ENCODE data around the gene PHEX. TPM values are rescaled to one million over a fixed set of nuclear protein-coding genes. Genes with fewer than 3 reads are reported as not detected.
A peak's percentile ranks its signal among the peaks of the same experiment; 100 is the strongest.

Gene PHEX
- total RNA-seq, 1 experiment from 2014 or later: 0.30 TPM

- in situ Hi-C loops (cut with HindIII; ENCODE audit: low pct_unique_long_range_greater_than_20kb, low sequenced_read_pairs): no loop called here
- no peak for DNase-seq (ENCODE audit: low read depth)
These were observed 96.8 kb downstream of the PHEX start for GRCh38 chrX:22128961-22129360.

- in situ Hi-C loops (cut with HindIII; ENCODE audit: low pct_unique_long_range_greater_than_20kb, low sequenced_read_pairs): no loop called here
- peak; percentile 78 for DNase-seq (ENCODE audit: low read depth)
These were observed 102.6 kb downstream of the PHEX start for GRCh38 chrX:22134681-22135080.

- in situ Hi-C loops (cut with HindIII; ENCODE audit: low pct_unique_long_range_greater_than_20kb, low sequenced_read_pairs): no loop called here
- peak; percentile 69 for DNase-seq (ENCODE audit: low read depth)
These were observed 103.1 kb downstream of the PHEX start for GRCh38 chrX:22135171-22135711.

- in situ Hi-C loops (cut with HindIII; ENCODE audit: low pct_unique_long_range_greater_than_20kb, low sequenced_read_pairs): no loop called here
- DNase-seq (ENCODE audit: low read depth): peak; percentile 90
These were observed 104.0 kb downstream of the PHEX start for GRCh38 chrX:22135994-22136684.

GRCh38 chrX:22136711-22137110 is 104.6 kb downstream of the PHEX start:
- in situ Hi-C loops (cut with HindIII; ENCODE audit: low pct_unique_long_range_greater_than_20kb, low sequenced_read_pairs): no loop called here
- DNase-seq (ENCODE audit: low read depth): no peak

DNA sequence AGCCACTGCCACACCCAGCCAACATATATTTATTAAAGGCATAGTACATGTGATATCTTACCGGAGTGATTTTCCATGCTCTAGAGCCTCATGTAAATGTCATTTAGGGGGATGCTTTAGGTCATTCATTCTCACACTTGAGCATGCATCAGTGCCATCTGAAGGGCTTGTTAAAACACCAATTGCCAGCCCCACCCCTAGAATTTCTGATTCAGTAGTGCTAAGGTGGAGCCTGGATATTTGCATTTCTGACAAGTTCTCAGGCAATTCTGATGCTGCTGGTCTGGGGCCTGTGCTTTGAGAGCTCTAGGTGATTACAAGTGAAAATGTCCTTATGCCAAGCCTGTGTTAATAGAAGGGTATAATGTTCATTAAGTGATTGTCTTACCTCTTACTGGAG is 107.7 kb downstream of the PHEX start:
- no peak for DNase-seq (ENCODE audit: low read depth)
- in situ Hi-C loops (cut with HindIII; ENCODE audit: low pct_unique_long_range_greater_than_20kb, low sequenced_read_pairs): no loop called here

DNA sequence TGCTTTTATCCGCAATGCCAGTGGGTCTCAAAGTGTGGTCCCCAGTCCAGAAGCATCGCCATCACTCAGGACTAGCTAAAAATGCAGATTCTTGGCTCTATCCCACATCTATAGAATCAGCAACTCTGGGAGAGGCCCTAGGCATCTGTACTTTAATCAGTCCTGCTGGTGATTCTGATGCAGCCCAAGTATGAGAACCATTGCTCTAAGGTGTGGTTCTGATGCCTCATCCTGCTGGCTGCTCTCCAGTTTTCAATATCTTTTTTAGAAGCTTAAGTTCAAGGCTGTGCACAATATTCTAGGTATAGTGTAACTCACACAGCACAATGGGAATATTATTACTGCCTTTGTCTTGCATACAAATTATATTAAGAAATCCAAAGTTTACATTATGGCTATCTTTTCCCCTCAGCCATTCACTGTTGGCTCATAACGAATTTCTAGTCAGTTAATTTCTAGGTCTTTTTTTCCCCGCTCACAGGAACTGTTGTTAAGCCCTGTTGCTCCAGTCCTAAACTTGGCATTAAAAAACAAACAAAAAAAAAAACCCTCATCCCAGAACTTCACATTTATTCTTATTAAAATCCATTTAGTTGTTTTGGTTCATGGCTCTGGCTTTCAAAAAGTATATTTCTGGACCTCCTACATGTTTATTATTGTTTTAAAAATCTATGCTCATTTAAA is 109.1 kb downstream of the PHEX start:
- in situ Hi-C loops (cut with HindIII; ENCODE audit: low pct_unique_long_range_greater_than_20kb, low sequenced_read_pairs): no loop called here
- no peak for DNase-seq (ENCODE audit: low read depth)

GRCh38 chrX:22147214-22147613 is 115.1 kb downstream of the PHEX start:
- in situ Hi-C loops (cut with HindIII; ENCODE audit: low pct_unique_long_range_greater_than_20kb, low sequenced_read_pairs): no loop called here
- no peak for DNase-seq (ENCODE audit: low read depth)

DNA sequence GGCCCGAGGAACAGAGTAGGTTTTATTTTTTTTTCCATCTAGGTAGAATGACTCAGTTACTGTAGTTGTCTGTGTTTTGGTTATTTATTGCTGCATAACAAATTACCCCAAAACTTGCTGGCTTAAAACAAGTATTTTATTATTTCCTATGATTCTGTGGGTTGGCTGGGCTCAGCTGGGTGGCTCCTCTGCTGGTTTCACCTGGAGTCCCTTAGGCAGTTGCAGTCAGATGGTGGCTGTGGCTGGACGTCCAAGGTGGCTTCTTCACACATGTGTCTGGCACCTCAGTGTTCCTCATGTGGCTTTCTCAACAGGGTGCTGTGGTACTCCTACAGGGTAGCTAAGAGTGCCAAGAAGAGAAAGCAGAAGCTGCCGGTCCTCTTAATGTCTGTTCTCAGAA is 115.8 kb downstream of the PHEX start:
- no peak for DNase-seq (ENCODE audit: low read depth)
- in situ Hi-C loops (cut with HindIII; ENCODE audit: low pct_unique_long_range_greater_than_20kb, low sequenced_read_pairs): no loop called here

DNA sequence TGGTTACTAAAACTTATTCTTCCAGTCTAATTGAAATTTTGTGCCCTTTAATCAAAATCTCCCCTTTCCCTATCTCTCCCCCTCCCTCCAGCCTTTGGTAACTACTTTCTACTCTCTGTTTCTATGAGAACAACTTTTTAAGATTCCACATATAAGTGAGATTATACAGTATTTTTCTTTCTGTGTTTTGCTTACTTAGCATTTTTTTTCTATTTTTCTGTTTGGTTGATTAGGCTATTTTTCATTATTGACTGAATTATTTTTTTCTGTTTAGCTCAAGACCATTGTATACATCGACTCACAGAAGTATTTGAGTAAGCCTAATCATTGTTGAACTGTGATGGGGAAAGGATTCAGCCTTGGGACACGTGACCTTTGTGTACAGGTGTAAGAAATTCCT is 116.4 kb downstream of the PHEX start:
- DNase-seq (ENCODE audit: low read depth): no peak
- in situ Hi-C loops (cut with HindIII; ENCODE audit: low pct_unique_long_range_greater_than_20kb, low sequenced_read_pairs): no loop called here

GRCh38 chrX:22150371-22150770 is 118.2 kb downstream of the PHEX start:
- in situ Hi-C loops (cut with HindIII; ENCODE audit: low pct_unique_long_range_greater_than_20kb, low sequenced_read_pairs): no loop called here
- DNase-seq (ENCODE audit: low read depth): no peak

DNA sequence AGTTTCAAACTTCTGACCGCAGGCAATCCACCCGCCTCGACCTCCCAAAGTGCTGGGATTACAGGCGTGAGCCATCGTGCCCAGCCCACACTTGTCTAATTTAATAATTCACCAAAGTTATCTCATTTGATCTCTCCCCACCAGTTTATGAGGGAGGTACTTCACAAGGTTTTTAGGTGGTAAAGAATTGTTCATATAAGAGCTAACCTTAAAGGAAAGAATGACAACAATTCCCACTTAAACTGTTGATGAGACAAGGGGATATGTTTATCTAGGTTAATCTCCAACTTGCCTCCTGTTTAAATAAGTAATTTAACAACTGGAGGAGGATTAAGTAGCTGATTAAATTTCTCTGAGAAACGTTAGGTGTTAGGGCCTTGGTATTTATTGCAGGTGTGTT is 123.0 kb downstream of the PHEX start:
- peak; percentile 70 for DNase-seq (ENCODE audit: low read depth)
- in situ Hi-C loops (cut with HindIII; ENCODE audit: low pct_unique_long_range_greater_than_20kb, low sequenced_read_pairs): no loop called here

GRCh38 chrX:22159071-22159470 is 126.9 kb downstream of the PHEX start:
- no peak for DNase-seq (ENCODE audit: low read depth)
- in situ Hi-C loops (cut with HindIII; ENCODE audit: low pct_unique_long_range_greater_than_20kb, low sequenced_read_pairs): no loop called here

GRCh38 chrX:22163326-22163725 is 131.2 kb downstream of the PHEX start:
- in situ Hi-C loops (cut with HindIII; ENCODE audit: low pct_unique_long_range_greater_than_20kb, low sequenced_read_pairs): no loop called here
- DNase-seq (ENCODE audit: low read depth): no peak

DNA sequence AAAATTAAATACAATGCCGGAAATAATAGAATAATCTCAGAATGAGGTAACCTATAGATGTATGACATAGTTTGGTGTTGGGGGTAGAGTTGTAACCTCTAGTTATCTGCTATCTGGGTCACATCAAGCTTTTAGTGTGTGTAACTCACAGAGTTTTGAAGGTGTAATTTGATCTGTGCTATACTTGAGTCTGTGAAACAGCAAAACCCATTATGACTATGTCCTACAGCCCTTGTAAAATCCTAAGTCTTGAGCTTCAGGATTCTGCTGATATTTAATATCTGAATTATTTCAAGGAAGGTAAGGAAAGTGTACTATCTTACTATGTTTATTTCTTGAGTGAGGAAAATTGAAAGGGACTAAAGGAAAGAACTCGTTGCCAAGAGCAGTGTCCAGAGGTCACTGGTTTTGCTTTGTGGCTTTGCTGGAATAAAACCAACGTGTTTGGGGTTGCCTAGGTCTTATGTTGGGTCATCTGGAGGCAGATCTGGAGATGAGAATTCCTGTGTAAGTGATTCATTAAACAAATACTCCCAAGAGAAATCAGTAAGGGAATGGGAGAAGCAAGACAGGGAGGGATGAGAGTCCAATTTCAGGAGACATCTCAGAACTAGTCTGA is 132.8 kb downstream of the PHEX start:
- DNase-seq (ENCODE audit: low read depth): peak; percentile 50
- in situ Hi-C loops (cut with HindIII; ENCODE audit: low pct_unique_long_range_greater_than_20kb, low sequenced_read_pairs): no loop called here

GRCh38 chrX:22165732-22166457 is 133.8 kb downstream of the PHEX start:
- in situ Hi-C loops (cut with HindIII; ENCODE audit: low pct_unique_long_range_greater_than_20kb, low sequenced_read_pairs): no loop called here
- no peak for DNase-seq (ENCODE audit: low read depth)

DNA sequence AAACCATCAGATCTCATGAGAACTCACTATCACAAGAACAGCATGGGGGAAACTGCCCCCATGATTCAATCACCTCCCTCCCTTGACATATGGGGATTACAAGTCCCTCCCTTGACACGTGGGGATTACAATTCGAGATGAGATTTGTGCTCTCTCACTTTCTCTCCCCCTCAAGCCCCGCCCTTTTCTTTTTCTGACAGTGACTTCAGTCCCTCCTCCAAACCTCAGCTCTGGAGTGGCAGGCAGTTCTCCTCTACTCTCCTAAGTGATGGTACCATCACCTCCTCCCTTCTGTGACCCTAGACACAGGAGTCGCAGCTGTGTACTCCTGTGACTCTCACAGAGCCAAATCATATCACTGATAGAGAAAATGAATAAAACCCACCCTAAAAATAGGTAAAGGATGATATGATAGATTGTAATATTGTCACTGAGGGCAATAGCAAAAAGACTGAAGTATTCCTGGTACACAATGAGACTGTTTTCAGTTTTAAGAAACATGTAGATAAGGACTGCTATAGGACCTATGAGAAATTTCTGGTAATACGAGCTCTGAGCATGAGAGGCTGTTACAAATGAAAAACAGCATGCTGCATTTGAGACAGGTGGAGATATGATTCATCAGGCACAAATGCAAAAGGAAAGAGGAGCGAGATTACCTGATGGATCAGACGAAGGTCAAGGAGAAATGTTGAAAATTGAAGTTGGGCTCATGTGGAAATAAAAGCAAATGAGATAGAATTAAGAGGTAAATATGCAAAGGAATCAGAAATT is 139.3 kb downstream of the PHEX start:
- in situ Hi-C loops (cut with HindIII; ENCODE audit: low pct_unique_long_range_greater_than_20kb, low sequenced_read_pairs): no loop called here

GRCh38 chrX:22173966-22174365 is 141.8 kb downstream of the PHEX start:
- no peak for DNase-seq (ENCODE audit: low read depth)
- in situ Hi-C loops (cut with HindIII; ENCODE audit: low pct_unique_long_range_greater_than_20kb, low sequenced_read_pairs): no loop called here

More for the DNA sequence above, 139.3 kb downstream of the PHEX start:
- no peak for DNase-seq (ENCODE audit: low read depth)

All from Caki2 (cell line).